Jurkat, Clone E6-1 (cell line): ENCODE measurements around the gene PIGP.
A peak's percentile ranks its signal among the peaks of the same experiment; 100 is the strongest.
"Not testable (repeated sequence)": the region's sequence is repeated elsewhere in the genome, so short reads cannot be mapped to it uniquely, and the experiment has no call there.

Experiments
- DNase-seq: peaks from one replicate; pipeline ENCODE4 v3.0.0-alpha.2; 2011; ENCODE audit warnings: low read depth, low spot score
- H3K4me3 ChIP-seq: 2 replicates; pipeline ENCODE4 v1.5.1; 2011; ENCODE audit warnings: mild to moderate bottlenecking, low read length, control low read depth, moderate library complexity

The PIGP gene

DNA sequence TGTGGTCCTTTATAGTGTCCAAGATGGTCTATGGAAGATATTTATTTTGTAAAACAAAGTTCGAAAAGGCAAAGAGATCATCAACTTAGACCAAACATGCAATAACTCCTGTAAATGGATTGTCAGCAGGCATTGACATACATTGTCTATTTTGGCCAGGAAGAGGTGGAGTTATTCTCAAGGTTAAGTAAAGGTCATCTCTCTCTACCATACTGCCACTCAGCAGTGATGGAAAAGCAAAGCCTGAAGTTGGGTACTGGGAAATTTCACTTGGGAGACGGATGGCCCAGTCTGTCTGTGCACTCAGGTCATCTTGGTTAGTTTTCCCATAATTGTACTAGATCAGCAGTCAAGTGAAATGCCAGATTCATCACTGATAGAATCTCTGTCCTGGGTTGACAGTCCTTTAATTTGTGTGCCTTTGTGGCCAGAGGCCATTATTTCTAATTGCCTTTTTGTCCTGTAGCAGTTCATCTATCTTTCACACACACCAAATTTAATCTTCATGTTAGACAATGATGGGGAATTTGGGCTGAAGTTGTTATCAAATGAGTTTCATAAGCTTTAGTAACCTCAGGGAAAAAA lies 17.5 kb downstream of the PIGP start:
- H3K4me3 ChIP-seq: no peak overlapping the region
- DNase-seq: no peak

DNA sequence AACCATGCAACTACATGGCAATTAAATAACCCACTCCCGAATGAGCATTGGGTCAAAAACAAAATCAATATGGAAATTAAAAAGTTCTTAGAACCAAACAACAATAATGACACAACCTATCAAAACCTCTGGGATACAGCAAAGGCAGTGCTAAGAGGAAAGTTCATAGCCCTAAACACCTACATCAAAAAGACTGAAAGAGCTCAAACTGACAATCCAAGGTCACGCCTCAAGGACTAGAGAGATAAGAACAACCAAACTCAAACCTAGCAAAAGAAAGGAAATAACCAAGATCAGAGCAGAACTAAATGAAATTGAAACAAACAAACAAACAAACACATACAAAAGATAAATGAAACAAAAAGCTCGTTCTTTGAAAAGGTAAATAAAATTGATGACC lies 23.1 kb downstream of the PIGP start:
- DNase-seq: not testable (repeated sequence)

DNA sequence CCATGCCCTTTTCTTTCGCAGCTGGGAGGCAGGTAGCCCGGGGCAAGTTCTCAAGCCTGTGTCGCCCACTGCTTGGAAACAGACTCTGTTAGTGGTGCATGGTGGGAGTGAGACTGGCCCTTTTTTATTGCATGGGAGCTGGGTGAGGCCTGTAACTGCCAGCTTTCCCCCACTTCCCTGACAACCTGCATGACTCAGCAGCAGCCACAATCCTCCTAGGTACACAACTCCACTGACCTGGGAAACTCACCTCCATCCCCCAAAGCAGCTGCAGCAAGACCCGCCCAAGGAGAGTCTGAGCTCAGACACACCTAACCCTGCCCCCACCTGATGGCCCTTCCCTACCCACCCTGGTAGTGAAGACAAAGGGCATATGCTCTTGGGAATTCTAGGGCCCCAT lies 25.8 kb downstream of the PIGP start:
- no peak for DNase-seq
- no peak overlapping the region for H3K4me3 ChIP-seq

More for the DNA sequence above, 23.1 kb downstream of the PIGP start:
- H3K4me3 ChIP-seq: not testable (repeated sequence)

DNA sequence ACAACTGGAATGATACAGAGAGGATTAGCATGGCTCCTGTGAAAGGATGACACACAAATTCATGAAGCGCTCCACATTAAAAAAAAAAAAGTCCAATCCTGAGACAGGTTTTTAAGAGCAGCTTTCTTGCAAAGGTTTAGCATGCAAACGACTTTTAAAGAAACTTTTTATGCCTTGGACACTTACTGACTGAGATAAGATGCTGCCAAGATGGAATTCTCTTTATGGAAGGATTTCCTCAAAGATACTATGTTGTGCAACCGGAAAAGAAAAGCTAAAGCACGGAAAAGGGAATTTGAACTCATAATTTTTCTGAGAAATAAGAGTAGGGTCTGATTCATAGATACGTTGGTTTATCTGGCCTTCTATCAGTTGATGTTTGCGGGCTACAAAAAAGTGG lies 27.3 kb downstream of the PIGP start:
- H3K4me3 ChIP-seq: no peak overlapping the region
- DNase-seq: no peak

GRCh38 chr21:37045149-37045548 lies 27.7 kb downstream of the PIGP start:
- DNase-seq: peak; percentile 94
- H3K4me3 ChIP-seq: no peak overlapping the region

DNA sequence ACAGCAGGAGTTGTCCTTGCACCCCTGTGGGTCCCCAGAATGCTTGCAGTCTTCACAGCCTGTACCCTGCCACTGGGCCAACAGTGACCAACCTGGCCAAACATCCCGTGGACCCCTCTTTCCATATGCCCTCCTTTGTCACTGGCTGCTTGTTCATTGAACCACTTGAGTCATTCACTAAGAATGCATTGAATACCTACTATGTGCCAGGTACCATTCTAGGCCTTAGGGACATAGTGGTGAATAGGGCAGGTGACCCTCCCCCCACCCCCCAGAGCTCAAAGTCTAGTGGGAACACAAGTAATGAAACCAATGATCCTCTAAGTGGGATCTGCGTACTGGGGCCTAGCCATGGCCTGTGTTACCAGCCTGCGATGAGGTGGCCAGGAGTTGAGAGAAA lies 28.2 kb downstream of the PIGP start:
- no peak overlapping the region for H3K4me3 ChIP-seq
- no peak for DNase-seq

GRCh38 chr21:37043818-37044217 lies 29.1 kb downstream of the PIGP start:
- H3K4me3 ChIP-seq: no peak overlapping the region
- no peak for DNase-seq

- DNase-seq: no peak
- no peak overlapping the region for H3K4me3 ChIP-seq
Observed at GRCh38 chr21:37041706-37042271, 31.1 kb downstream of the PIGP start.

- DNase-seq: no peak
- H3K4me3 ChIP-seq: no peak overlapping the region
Observed at GRCh38 chr21:37040212-37040611, 32.7 kb downstream of the PIGP start.

DNA sequence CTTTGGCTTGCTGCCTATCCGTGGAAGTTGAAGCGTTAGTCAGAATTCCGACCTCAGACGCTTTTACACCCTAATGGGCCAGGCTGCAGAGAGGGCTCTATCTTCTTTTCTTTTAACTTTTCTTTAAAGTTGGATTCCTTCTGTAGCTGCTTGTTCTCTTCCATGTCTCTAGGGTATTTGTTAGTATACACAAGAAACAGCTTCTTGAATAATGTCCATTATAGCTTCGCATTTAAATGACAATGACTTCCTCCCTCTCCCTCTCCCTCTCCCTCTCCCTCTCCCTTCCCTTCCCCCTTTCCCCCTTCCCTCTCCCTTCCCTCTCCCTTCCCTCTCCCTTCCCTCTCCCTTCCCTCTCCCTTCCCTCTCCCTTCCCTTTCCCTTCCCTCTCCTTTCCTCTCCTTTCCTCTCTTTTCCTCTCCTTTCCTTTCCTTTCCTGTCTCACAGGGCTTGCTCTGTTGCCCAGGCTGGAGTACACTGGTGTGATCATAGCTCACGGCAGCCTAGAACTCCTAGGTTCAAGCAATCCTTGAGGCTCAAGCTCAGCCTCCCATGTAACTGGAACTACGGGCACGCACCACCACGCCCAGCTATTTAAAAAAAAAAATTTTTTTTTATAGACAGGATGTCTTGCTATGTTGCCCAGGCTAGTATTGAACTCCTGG lies 33.3 kb downstream of the PIGP start:
- no peak for DNase-seq
- H3K4me3 ChIP-seq: no peak overlapping the region

DNA sequence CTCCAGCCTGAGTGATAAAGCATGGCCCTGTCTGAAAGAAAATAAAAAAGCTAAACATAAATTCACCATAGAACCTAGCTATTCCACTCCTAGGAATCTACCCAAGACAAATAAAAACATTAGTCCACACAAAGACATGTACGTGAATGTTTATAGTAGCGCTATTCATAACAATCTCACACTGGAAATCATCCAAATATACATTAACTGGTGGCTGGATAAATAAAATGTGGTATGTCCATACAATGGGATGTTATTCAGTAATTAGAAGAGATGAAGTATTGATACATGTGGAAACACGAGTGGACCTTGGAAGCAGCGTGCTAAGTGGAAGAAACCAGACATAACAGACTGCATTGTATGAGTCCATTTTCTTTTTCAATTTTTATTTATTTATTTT lies 36.7 kb downstream of the PIGP start:
- no peak overlapping the region for H3K4me3 ChIP-seq
- DNase-seq: no peak

GRCh38 chr21:37034394-37034793 lies 38.5 kb downstream of the PIGP start:
- DNase-seq, H3K4me3 ChIP-seq: not testable (repeated sequence)

DNA sequence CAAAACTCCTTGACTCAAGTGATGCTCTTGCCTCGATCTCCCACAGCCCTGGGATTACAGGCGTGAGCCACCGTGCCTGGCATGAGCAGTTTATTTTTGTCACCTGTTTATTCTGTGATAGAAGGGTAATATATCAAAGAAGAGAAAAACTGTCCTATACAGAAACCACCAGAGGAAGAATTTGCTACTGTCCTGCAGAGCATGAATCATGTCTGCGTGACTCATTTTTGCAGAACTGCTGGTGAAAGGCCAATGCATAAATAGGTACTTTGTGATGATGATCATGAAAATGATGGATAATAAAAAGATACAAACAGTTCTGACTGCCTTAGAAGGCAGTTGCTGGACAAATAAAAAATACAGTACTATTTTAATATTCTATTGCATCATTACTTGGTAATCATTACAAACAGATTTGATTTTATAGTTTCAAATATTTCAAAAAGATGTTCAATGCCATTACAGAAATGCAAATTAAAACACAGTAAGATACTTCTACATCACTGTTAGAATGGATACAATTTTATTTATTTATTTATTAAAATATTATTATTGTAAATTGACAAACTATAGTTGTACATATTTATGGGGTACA lies 39.9 kb downstream of the PIGP start:
- no peak for DNase-seq
- no peak overlapping the region for H3K4me3 ChIP-seq

- no peak overlapping the region for H3K4me3 ChIP-seq
- DNase-seq: peak; percentile 29
Observed at GRCh38 chr21:37032293-37032692, 40.6 kb downstream of the PIGP start.

DNA sequence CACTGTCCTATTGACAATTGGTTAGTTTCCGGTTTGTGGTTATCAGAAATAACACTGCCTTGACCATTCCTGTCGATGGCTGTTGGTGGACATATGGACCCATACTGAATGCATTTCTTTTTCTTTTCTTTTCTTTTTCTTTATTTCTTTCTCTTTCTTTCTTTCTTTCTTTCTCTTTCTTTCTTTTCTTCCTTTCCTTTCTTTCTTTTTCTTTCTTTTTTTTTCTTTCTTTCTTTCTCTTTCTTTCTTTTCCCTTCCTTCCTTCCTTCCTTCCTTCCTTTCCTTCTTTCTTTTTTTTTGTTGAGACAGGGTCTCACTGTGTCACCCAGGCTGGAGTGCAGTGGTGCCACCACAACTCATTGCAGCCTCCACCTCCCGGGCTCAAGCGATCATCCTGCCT lies 42.0 kb downstream of the PIGP start:
- no peak for DNase-seq
- no peak overlapping the region for H3K4me3 ChIP-seq

- no peak for DNase-seq
- H3K4me3 ChIP-seq: no peak overlapping the region
Observed at GRCh38 chr21:37028570-37028969, 44.3 kb downstream of the PIGP start.

DNA sequence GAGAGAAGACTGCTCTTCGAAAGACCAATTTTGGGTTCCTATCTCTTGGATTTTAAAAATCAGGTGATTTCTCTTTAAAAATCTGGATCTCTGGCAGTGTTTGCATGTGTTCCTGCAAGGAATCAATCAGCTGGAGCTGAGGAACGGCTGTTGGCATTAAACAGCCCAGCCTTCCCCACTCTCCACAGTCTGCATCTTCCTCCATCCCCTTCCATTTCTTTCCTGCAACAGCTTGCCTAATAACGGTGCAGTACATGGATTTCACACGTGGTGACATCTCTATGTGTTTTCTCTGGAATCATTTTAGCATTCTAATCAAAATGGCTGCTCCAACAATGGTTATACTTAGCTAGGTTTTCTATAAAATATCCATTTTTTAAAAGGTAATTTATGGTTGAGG lies 46.4 kb downstream of the PIGP start:
- H3K4me3 ChIP-seq: no peak overlapping the region
- DNase-seq: no peak

DNA sequence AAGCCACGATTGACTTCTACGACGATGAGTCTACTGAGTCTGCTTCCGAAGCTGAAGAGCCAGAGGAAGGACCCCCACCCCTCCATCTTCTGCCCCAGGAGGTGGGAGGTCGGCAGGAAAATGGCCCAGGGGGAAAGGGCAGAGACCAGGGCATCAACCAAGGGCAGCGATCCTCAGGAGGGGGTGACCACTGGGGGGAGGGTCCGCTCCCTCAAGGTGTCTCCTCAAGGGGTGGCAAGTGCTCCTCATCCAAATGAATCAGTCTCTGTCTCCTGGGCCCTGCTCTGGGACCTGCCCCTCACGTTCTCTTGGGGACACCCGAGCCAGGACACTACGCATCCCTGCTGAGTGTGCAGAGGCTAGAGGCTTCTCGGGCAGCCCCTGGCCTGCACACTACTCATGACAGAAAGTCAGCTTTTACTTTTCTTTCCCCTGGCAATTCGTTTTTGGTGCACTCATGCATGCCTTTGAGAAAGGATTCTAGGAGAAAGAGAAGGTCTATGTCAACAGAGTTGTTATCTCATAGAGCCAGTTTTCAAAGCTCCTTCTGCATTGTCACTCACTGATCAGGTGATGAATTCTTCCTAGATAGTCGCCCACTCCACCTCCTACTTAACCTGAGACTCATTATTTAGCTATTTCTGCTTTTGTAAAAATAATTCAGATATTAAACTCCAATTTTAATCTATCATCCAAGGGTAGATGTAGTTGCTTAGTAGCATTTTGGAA lies 54.8 kb downstream of the PIGP start:
- H3K4me3 ChIP-seq: no peak overlapping the region
- DNase-seq: no peak
